H4 (cell line): ENCODE data around the gene EIF4A3. TPM values are rescaled to one million over a fixed set of nuclear protein-coding genes. Genes with fewer than 3 reads are reported as not detected.
A peak's percentile ranks its signal among the peaks of the same experiment; 100 is the strongest.
"Not testable (repeated sequence)": the region's sequence is repeated elsewhere in the genome, so short reads cannot be mapped to it uniquely, and the experiment has no call there.

Experiments used
- DNase-seq: peaks from one replicate; pipeline ENCODE4 v3.0.0-alpha.2; 2015; ENCODE audit warnings: low spot score
- total RNA-seq: library from RNA; depleted of rRNA; stranded (reverse); fragments of >200 nt; shearing (Covaris generic); gene quantifications from 2 replicates; pipeline ENCODE4 v1.2.3, GENCODE V29; 2014

EIF4A3 gene
- total RNA-seq, 1 experiment from 2014 or later: 156 TPM

- DNase-seq: no peak
Observed at GRCh38 chr17:80173126-80173525, 26.2 kb upstream of the EIF4A3 start.

- no peak for DNase-seq
Observed at GRCh38 chr17:80171681-80172080, 24.8 kb upstream of the EIF4A3 start.

- no peak for DNase-seq
Observed at GRCh38 chr17:80169784-80170500, 23.0 kb upstream of the EIF4A3 start, which contains the start of gene CARD14. Gene CARD14 (plus strand): TSS chr17:80170030. CDS start chr17:80181439, 11,409 bp downstream.

GRCh38 chr17:80169107-80169506, 22.2 kb upstream of the EIF4A3 start:
- no peak for DNase-seq

GRCh38 chr17:80168371-80168770, 21.4 kb upstream of the EIF4A3 start:
- no peak for DNase-seq

GRCh38 chr17:80166446-80166845, 19.5 kb upstream of the EIF4A3 start:
- DNase-seq: no peak

GRCh38 chr17:80164185-80164584, 17.3 kb upstream of the EIF4A3 start:
- DNase-seq: no peak

GRCh38 chr17:80163336-80163735, 16.4 kb upstream of the EIF4A3 start:
- DNase-seq: no peak

GRCh38 chr17:80160536-80160935, 13.6 kb upstream of the EIF4A3 start:
- no peak for DNase-seq

GRCh38 chr17:80158846-80159245, 11.9 kb upstream of the EIF4A3 start:
- DNase-seq: no peak

- not testable (repeated sequence) for DNase-seq
Observed at GRCh38 chr17:80155600-80155999, 8.7 kb upstream of the EIF4A3 start.

GRCh38 chr17:80154166-80154565, 7.2 kb upstream of the EIF4A3 start:
- DNase-seq: no peak

GRCh38 chr17:80153004-80153403, 6.1 kb upstream of the EIF4A3 start:
- DNase-seq: no peak

- DNase-seq: peak; percentile 36
Observed at GRCh38 chr17:80152081-80152702, 5.3 kb upstream of the EIF4A3 start.

GRCh38 chr17:80151333-80151732, 4.4 kb upstream of the EIF4A3 start:
- no peak for DNase-seq

- no peak for DNase-seq
Observed at GRCh38 chr17:80146121-80147034, 550 bp downstream of the EIF4A3 start.

- no peak for DNase-seq
Observed at GRCh38 chr17:80145076-80146075, 1.6 kb downstream of the EIF4A3 start.

- DNase-seq: no peak
Observed at GRCh38 chr17:80142929-80143328, 4.0 kb downstream of the EIF4A3 start.

GRCh38 chr17:80141463-80142165, 5.3 kb downstream of the EIF4A3 start:
- no peak for DNase-seq

GRCh38 chr17:80138856-80139426, 8.0 kb downstream of the EIF4A3 start:
- no peak for DNase-seq
